Smooth muscle cell (in vitro differentiated cells): Measurements from ENCODE around the gene TGM1. TPM values are rescaled to one million over a fixed set of nuclear protein-coding genes. Genes with fewer than 3 reads are reported as not detected.

ENCODE experiments used
- DNase-seq: peaks from one replicate; lab custom pipeline; 2025; ENCODE audit not compliant: unreplicated experiment; lab: John Stamatoyannopoulos, UW
- H2AFZ ChIP-seq: fragments of 200-600 bp; sonication (generic); 2 replicates; pipeline ENCODE4 v1.6.0; 2016; ENCODE audit warnings: antibody characterized with exemption, low read depth, mild to moderate bottlenecking
- H3F3A ChIP-seq: fragments of 200-600 bp; sonication (generic); 2 replicates; pipeline ENCODE4 v1.6.0; 2017; ENCODE audit warnings: antibody characterized with exemption, low read depth
- H3K27ac ChIP-seq: fragments of 200-600 bp; sonication (generic); 2 replicates; pipeline ENCODE4 v1.5.1; 2016; ENCODE audit warnings: low read depth, mild to moderate bottlenecking
- H3K27me3 ChIP-seq: fragments of 200-600 bp; sonication (generic); 2 replicates; pipeline ENCODE4 v1.6.1; 2016; ENCODE audit warnings: low read depth, mild to moderate bottlenecking
- H3K36me3 ChIP-seq: fragments of 200-600 bp; sonication (generic); 2 replicates; pipeline ENCODE4 v1.5.1; 2016; ENCODE audit warnings: low read depth
- H3K4me1 ChIP-seq: fragments of 200-600 bp; sonication (generic); 2 replicates; pipeline ENCODE4 v1.5.1; 2016; ENCODE audit warnings: low read depth
- H3K4me2 ChIP-seq: fragments of 200-600 bp; sonication (generic); 2 replicates; pipeline ENCODE4 v1.6.0; 2016; ENCODE audit warnings: mild to moderate bottlenecking
- H3K4me3 ChIP-seq: fragments of 200-600 bp; sonication (generic); 2 replicates; pipeline ENCODE4 v1.5.1; 2016; ENCODE audit warnings: mild to moderate bottlenecking
- H3K79me2 ChIP-seq: fragments of 200-600 bp; sonication (generic); 2 replicates; pipeline ENCODE4 v1.6.0; 2016; ENCODE audit warnings: low read depth, mild to moderate bottlenecking
- H3K9ac ChIP-seq: fragments of 200-600 bp; sonication (generic); 2 replicates; pipeline ENCODE4 v1.6.0; 2016; ENCODE audit warnings: low read depth
- H3K9me3 ChIP-seq: fragments of 200-600 bp; sonication (generic); replicated peaks from 2 replicates; pipeline ENCODE4 v1.5.1; 2016; ENCODE audit warnings: low read depth
- H4K20me1 ChIP-seq: fragments of 200-600 bp; sonication (generic); 2 replicates; pipeline ENCODE4 v1.6.0; 2016; ENCODE audit warnings: low read depth
- CTCF ChIP-seq: fragments of 200-600 bp; sonication (generic); IDR thresholded peaks from 2 replicates; pipeline ENCODE4 v1.5.1; 2017; ENCODE audit warnings: borderline replicate concordance, mild to moderate bottlenecking, antibody characterized with exemption; ENCODE audit not compliant: insufficient read depth, poor library complexity, severe bottlenecking
- WGBS: methylation state at CpG from one replicate; pipeline ENCODE4 v1.1.7; 2016; ENCODE audit warnings: low lambda C conversion rate; 5-methylcytosine and 5-hydroxymethylcytosine counted together
- polyA plus RNA-seq: library from polyadenylated mRNA; unstranded; fragments of >200 nt; fragmentation: Nextera tagmentation; extraction: Ambion mirVana; gene quantifications from 2 replicates; pipeline ENCODE4 v1.2.1, GENCODE V29; 2016
- total RNA-seq: library from RNA; depleted of rRNA; stranded (reverse); fragments of >200 nt; gene quantifications from 2 replicates; pipeline ENCODE4 v1.2.3, GENCODE V29; 2014

TGM1 gene
- total and polyA plus RNA-seq, 2 experiments from 2014 or later, result 1.6 to 13.6 TPM

- H2AFZ ChIP-seq, result no peak overlapping the region
- H3K27ac ChIP-seq, result no peak overlapping the region
- H3K4me3 ChIP-seq, result no peak overlapping the region
- H3K9me3 ChIP-seq, result no peaks in the 10 kb centered on the region
- no peak overlapping the region for H3K9ac ChIP-seq
- no peaks in the 10 kb centered on the region for H3K27me3 ChIP-seq
- H3K4me1 ChIP-seq, result no peaks in the 10 kb centered on the region
- no peaks in the 10 kb centered on the region for H3K79me2 ChIP-seq
- H3K36me3 ChIP-seq, result no peaks in the 10 kb centered on the region
- DNase-seq, result no peak
- no peak for TF ChIP-seq CTCF
- H3F3A ChIP-seq, result no peaks in the 10 kb centered on the region
- no peak overlapping the region for H3K4me2 ChIP-seq
- H4K20me1 ChIP-seq, result no peaks in the 10 kb centered on the region
- 94% methylated on average over 5 of the region's 5 CpGs for WGBS
Measured at GRCh38 chr14:24310265-24310645, 47.3 kb upstream of the TGM1 start.

GRCh38 chr14:24309538-24310264 lies 46.7 kb upstream of the TGM1 start, which contains the start of gene LTB4R2:
Gene LTB4R2, plus strand, starts transcription at chr14:24310140. Its CDS starts 525 bp downstream, at chr14:24310665.
- WGBS, result 87% methylated on average over 5 of the region's 5 CpGs
- Histone ChIP-seq H3K9me3 (no peaks in the 10 kb centered on the region), H3K27me3 (no peaks in the 10 kb centered on the region), H3K4me2 (no peak within 1 kb of the TSS), H3K9ac (no peak within 1 kb of the TSS), H3K4me1 (no peaks in the 10 kb centered on the region), H3F3A (no peaks in the 10 kb centered on the region), H3K79me2 (no peaks in the 10 kb centered on the region), H3K4me3 (no peak within 1 kb of the TSS), H2AFZ (no peak within 1 kb of the TSS), H3K36me3 (no peaks in the 10 kb centered on the region), H3K27ac (no peak within 1 kb of the TSS), H4K20me1 (no peaks in the 10 kb centered on the region)
- TF ChIP-seq CTCF, result no peak
- DNase-seq, result no peak

- no peaks in the 10 kb centered on the region for H3F3A ChIP-seq
- no peaks in the 10 kb centered on the region for H3K36me3 ChIP-seq
- H3K79me2 ChIP-seq, result no peaks in the 10 kb centered on the region
- no peak overlapping the region for H3K27ac ChIP-seq
- TF ChIP-seq CTCF, result no peak
- no peak for DNase-seq
- H3K4me3 ChIP-seq, result no peak overlapping the region
- no peaks in the 10 kb centered on the region for H3K9me3 ChIP-seq
- H3K4me1 ChIP-seq, result no peaks in the 10 kb centered on the region
- H3K9ac ChIP-seq, result no peak overlapping the region
- no peak overlapping the region for H3K4me2 ChIP-seq
- H2AFZ ChIP-seq, result no peak overlapping the region
- 91% methylated on average over 7 of the region's 7 CpGs for WGBS
- no peaks in the 10 kb centered on the region for H4K20me1 ChIP-seq
- no peaks in the 10 kb centered on the region for H3K27me3 ChIP-seq
Measured at GRCh38 chr14:24308342-24309124, 45.6 kb upstream of the TGM1 start.
